Heart left ventricle (tissue), 16 donors: ENCODE measurements around the gene SDHAF3. TPM values are rescaled to one million over a fixed set of nuclear protein-coding genes. Genes with fewer than 3 reads are reported as not detected.
"Not testable (repeated sequence)": the region's sequence is repeated elsewhere in the genome, so short reads cannot be mapped to it uniquely, and the experiment has no call there.

Source experiments
- ATAC-seq, 4 donors: fragments of 200-7000 bp; cut with Tn5 transposase; one replicate each; pipeline ENCODE4 v1.9.1; 2020 to 2022; ENCODE audit warnings: moderate library complexity in 4 of 4, mild to moderate bottlenecking in 3 of 4, moderate number of reproducible peaks in 1 of 4
- DNase-seq, 5 donors: peaks; one replicate each; pipeline ENCODE4 v3.0.0-alpha.2; 2020
- H3K27ac ChIP-seq, 12 donors: fragments of 200-600 bp; sonication (generic) in 4 of 12; one replicate each; pipeline versions ENCODE4 v1.5.0 to v1.8.0; 2016 to 2022; ENCODE audit warnings: mild to moderate bottlenecking in 2 of 12
- H3K27me3 ChIP-seq, 9 donors: fragments of 200-600 bp; sonication (generic) in 2 of 9; one replicate each; pipeline versions ENCODE4 v1.5.1 to v1.8.0; 2016 to 2022; ENCODE audit warnings: mild to moderate bottlenecking in 3 of 9
- H3K36me3 ChIP-seq, 9 donors: fragments of 200-600 bp; sonication (generic) in 2 of 9; one replicate each; pipeline versions ENCODE4 v1.5.0 to v1.8.0; 2018 to 2022; ENCODE audit warnings: mild to moderate bottlenecking in 2 of 9
- H3K4me1 ChIP-seq, 12 donors: fragments of 200-600 bp; sonication (generic) in 4 of 12; one replicate each; pipeline versions ENCODE4 v1.5.0 to v1.8.0; 2016 to 2022; ENCODE audit warnings: mild to moderate bottlenecking in 3 of 12
- H3K4me3 ChIP-seq, 12 donors: fragments of 200-600 bp; sonication (generic) in 4 of 12; one replicate each; pipeline versions ENCODE4 v1.5.0 to v1.8.0; 2017 to 2022; ENCODE audit warnings: mild to moderate bottlenecking in 9 of 12, moderate library complexity in 4 of 12
- H3K9me3 ChIP-seq, 12 donors: fragments of 200-600 bp; sonication (generic) in 4 of 12; one replicate each; pipeline versions ENCODE4 v1.5.0 to v1.8.0; 2016 to 2022; ENCODE audit warnings: mild to moderate bottlenecking in 1 of 12
- POLR2A ChIP-seq, 2 donors: fragments of 450-650 bp; IDR thresholded peaks; one replicate each; pipeline ENCODE4 v1.6.1; 2017; ENCODE audit warnings: antibody characterized with exemption in 2 of 2, mild to moderate bottlenecking in 2 of 2, moderate library complexity in 2 of 2
- WGBS, 4 donors: extraction: QIAGEN DNeasy Blood & Tissue Kit in 2 of 4; methylation state at CpG; one replicate each; pipeline versions ENCODE4 v1.1.5 to v1.1.7; 2013 to 2018; 5-methylcytosine and 5-hydroxymethylcytosine counted together
- intact Hi-C, 10 donors: fragments of 100-400 bp; cut with DNase I; formaldehyde crosslinking; loops; one replicate each; pipeline versions ENCODE4 v1.11.1 to v1.14.2; 2022
- polyA plus RNA-seq, 2 donors: library from polyadenylated mRNA; stranded (reverse); fragments of 200-250 nt; gene quantifications; one replicate each; pipeline ENCODE4 v1.2.3, GENCODE V29; 2013
- total RNA-seq, 9 donors: library from RNA; depleted of rRNA in 2 of 9; stranded (reverse); fragments of >200 nt in 2 of 9; fragmentation: NEBNext Ultra II Directional in 3 of 9; extraction: Animal tissue kit (Norgen Biotek cat#: 25700) in 3 of 9; gene quantifications; one replicate each; pipeline versions ENCODE4 v1.1.0 to v1.2.4, GENCODE V29; 2016 to 2023
- TF ChIP-seq, protein P1 (sequence below), 12 donors: fragments of 200-600 bp; sonication (generic) in 4 of 12; IDR thresholded peaks; one replicate each; pipeline versions ENCODE4 v1.5.0 to v1.8.0; 2018 to 2022; ENCODE audit warnings: antibody characterized with exemption in 12 of 12, mild to moderate bottlenecking in 5 of 12
- donor health status: ischemic (EF 13 %, LVEDD 7.1; RV severe dilation, severe dysfunction).
- donor health status: healthy with polysubstance abuse.
- donor health status: DM: no; HTN: yes; CAD: no.
- donor health status: DM: no; HTN: no; CAD: no.
- donor health status: ischemic (EF 25% LVEDD 6.9; RV normal size, moderate dysfunction).
- donor health status: ischemic (EF 25% LVEDD 5.7; RV mildly dilated, moderate dysfunction).
- donor health status: healthy.
- donor health status: DM: yes; HTN: yes; CAD: no.
- donor health status: ischemic (EF 35%, LVEDD 5.7; RV mildly dilated, moderate dysfunction).
- donor health status: nonischemic (EF 11% LVEDD 7.7; RV severe dilation, severe dysfunction).
- donor health status: DM: yes; HTN: yes; CAD: no.
- donor health status: PGD.
- donor health status: ischemic (EF 29% LVEDD 5.4; RV normal size, mild dysfunction).
- donor health status: nonischemic (EF 23%, LVEDD 6.1; RV moderate dilation, normal function).

Gene SDHAF3
- total and polyA plus RNA-seq, 11 donors: 8.4 to 21.5 (median 16.9) TPM

GRCh38 chr7:97179454-97180104 lies 62.1 kb downstream of the SDHAF3 start:
- Histone ChIP-seq H3K27me3 (no peaks in the 10 kb centered on the region), H3K27ac (no peak overlapping the region), H3K4me3 (no peak overlapping the region), H3K36me3 (peaks cover 0 to 20% (median 0%) of the 10 kb centered on the region in 9 donors), H3K4me1 (peaks cover 0 to 3% (median 0%) of the 10 kb centered on the region in 12 donors), H3K9me3 (no peaks in the 10 kb centered on the region)
- DNase-seq (peak in 4 of 5 donors; percentile 26 to 30 (median 28)), ATAC-seq (peak in 2 of 4 donors; percentile 52 to 59)
- 0 to 5% (median 3%) methylated on average over 2 of the region's 2 CpGs for WGBS, 4 donors
- intact Hi-C loops: loop anchor here (1.0 to 5.0 kb wide), 3 partner anchors 75 to 1262 kb away; no protein-coding TSS in a partner anchor
- TF ChIP-seq, protein P1, sequence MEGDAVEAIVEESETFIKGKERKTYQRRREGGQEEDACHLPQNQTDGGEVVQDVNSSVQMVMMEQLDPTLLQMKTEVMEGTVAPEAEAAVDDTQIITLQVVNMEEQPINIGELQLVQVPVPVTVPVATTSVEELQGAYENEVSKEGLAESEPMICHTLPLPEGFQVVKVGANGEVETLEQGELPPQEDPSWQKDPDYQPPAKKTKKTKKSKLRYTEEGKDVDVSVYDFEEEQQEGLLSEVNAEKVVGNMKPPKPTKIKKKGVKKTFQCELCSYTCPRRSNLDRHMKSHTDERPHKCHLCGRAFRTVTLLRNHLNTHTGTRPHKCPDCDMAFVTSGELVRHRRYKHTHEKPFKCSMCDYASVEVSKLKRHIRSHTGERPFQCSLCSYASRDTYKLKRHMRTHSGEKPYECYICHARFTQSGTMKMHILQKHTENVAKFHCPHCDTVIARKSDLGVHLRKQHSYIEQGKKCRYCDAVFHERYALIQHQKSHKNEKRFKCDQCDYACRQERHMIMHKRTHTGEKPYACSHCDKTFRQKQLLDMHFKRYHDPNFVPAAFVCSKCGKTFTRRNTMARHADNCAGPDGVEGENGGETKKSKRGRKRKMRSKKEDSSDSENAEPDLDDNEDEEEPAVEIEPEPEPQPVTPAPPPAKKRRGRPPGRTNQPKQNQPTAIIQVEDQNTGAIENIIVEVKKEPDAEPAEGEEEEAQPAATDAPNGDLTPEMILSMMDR (IDR thresholded peaks at IDR 0.05): peak; percentile 66 to 88 (median 75)
- TF ChIP-seq POLR2A (IDR thresholded peaks at IDR 0.05): no peak

DNA sequence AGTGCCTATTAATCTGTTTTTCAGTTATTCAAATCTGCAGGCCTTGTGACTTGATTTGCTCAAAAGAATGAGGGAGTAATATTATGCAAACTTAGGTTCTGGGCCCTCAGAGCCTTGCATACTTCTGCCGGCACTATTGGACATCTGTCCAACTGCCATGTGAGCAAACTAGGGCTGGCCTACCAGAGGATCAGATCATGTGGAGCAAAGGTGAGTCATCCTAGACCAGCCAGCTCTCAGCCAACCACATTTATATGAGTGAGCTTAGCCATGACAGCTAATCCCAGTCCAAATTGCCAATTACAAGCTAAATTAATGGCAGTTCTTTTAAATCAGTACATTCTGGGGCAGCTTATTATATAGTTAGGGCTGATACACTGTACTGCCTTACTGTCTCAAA lies 69.6 kb downstream of the SDHAF3 start:
- H3K36me3 ChIP-seq: peaks cover 0 to 10% (median 0%) of the 10 kb centered on the region in 9 donors
- no peaks in the 10 kb centered on the region for H3K27me3 ChIP-seq
- H3K4me1 ChIP-seq: no peaks in the 10 kb centered on the region
- WGBS, 4 donors: 73 to 89% (median 87%) methylated on average over 1 of the region's 1 CpG
- TF ChIP-seq POLR2A (IDR thresholded peaks at IDR 0.05): no peak
- TF ChIP-seq, protein P1 (IDR thresholded peaks at IDR 0.05): no peak
- H3K4me3 ChIP-seq: no peak overlapping the region
- H3K27ac ChIP-seq: no peak overlapping the region
- intact Hi-C loops: no loop called here
- no peak for DNase-seq
- ATAC-seq: no peak
- no peaks in the 10 kb centered on the region for H3K9me3 ChIP-seq

- DNase-seq, H3K27me3 ChIP-seq, H3K4me3 ChIP-seq, intact Hi-C loops, H3K27ac ChIP-seq, ATAC-seq, H3K4me1 ChIP-seq, H3K36me3 ChIP-seq: not testable (repeated sequence)
- 41 to 88% (median 56%) methylated on average over 2 of the region's 2 CpGs for WGBS, 4 donors
- peaks cover 0 to 13% (median 0%) of the 10 kb centered on the region in 12 donors for H3K9me3 ChIP-seq
These were observed 78.7 kb downstream of the SDHAF3 start for GRCh38 chr7:97196174-97196573.

- H3K27me3 ChIP-seq: no peaks in the 10 kb centered on the region
- DNase-seq: no peak
- no peak overlapping the region for H3K4me3 ChIP-seq
- no peaks in the 10 kb centered on the region for H3K4me1 ChIP-seq
- no peak for ATAC-seq
- no peaks in the 10 kb centered on the region for H3K36me3 ChIP-seq
- TF ChIP-seq, protein P1 (IDR thresholded peaks at IDR 0.05): no peak
- no peak for TF ChIP-seq POLR2A (IDR thresholded peaks at IDR 0.05)
- WGBS, 4 donors: 63 to 68% (median 65%) methylated on average over 3 of the region's 3 CpGs
- intact Hi-C loops: no loop called here
- H3K9me3 ChIP-seq: peaks cover 0 to 13% (median 0%) of the 10 kb centered on the region in 12 donors
- H3K27ac ChIP-seq: no peak overlapping the region
These were observed 81.1 kb downstream of the SDHAF3 start for GRCh38 chr7:97198596-97198995.
